HG02840 (cell line): ENCODE data around the gene GTF2H2C_2.
A peak's percentile ranks its signal among the peaks of the same experiment; 100 is the strongest.
"Not testable (repeated sequence)": the region's sequence is repeated elsewhere in the genome, so short reads cannot be mapped to it uniquely, and the experiment has no call there.

Experiments used
- ATAC-seq: cut with Tn5 transposase; IDR thresholded peaks from one replicate; pipeline ENCODE4 v1.9.1; 2021; ENCODE audit warnings: mild to moderate bottlenecking, moderate library complexity, moderate number of reproducible peaks; ENCODE audit not compliant: unreplicated experiment, low FRiP score

Gene GTF2H2C_2

DNA sequence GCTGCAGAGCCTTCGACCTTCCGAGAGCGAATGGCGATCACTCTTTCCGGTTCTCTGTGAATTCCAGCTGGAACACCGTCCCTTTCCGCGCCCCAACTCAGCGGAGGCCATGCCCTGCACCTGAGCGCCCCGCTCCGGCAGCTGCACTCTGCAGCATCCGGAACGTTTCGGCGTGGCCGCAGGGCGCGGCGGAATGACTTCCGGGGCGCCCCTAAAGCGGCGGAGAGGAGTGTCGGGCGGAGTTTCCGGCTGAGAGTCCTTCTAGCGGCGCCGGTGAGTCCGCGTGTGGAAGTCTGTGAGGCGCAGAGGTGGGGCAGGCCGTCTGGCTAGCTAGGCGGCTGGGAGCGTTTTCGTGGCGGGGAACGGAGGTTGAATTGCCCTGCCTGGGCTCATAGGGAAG is at the start of gene GTF2H2C_2:
TSS of gene GTF2H2C_2 (plus strand) at position 252 of the 400 bp plus-strand sequence.
- ATAC-seq = peak; percentile 97

DNA sequence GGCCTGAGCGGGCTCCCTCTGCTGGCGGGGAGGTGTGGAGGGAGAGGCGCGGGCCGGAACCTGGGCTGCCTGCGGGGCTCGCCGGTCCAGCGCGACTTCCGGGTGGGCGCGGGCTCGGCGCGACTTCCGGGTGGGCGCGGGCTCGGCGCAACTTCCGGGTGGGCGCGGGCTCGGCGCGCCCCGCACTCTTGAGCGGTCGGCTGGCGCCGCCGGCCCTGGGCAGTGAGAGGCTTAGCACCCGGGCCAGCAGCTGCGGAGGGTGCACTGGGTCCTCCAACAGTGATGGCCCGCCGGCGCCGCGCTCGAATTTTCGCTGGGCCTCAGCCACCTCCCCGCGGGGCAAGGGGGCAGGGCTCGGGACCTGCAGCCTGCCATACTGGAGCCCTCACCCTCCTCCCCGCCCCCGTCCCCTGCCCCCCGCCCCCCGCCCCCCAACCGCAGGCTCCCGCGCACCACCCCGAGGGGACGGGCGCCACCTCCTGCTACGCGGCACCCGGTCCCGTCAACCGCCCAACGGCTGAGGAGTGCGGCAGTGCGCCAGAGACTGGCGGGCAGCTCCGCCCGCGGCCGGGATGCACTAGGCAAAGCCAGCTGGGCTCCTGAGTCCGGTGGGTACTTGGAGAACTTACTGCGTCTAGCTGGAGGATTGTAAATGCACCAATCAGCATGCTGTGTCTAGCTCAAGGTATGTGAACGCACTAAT is 14.0 kb upstream of the GTF2H2C_2 start:
- not testable (repeated sequence) for ATAC-seq

DNA sequence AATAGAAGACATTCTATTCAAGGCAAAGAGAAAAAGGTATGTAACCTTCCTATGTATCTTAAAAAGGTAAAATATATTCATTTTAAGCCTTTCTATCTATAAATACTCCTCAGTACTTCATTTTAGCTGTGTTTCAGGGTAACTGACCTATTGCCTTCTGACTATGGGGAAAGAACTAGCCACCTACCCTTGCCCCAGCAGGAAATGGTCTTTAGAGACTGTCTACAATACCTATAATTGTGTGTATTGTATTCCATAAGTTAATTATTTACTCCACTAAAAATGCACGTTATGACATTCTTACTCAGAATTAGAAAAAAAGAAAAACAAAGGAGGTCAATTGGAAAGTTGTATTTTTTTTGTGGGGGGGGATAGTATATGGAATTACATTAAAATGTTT is 6.2 kb downstream of the GTF2H2C_2 start:
- ATAC-seq = not testable (repeated sequence)

DNA sequence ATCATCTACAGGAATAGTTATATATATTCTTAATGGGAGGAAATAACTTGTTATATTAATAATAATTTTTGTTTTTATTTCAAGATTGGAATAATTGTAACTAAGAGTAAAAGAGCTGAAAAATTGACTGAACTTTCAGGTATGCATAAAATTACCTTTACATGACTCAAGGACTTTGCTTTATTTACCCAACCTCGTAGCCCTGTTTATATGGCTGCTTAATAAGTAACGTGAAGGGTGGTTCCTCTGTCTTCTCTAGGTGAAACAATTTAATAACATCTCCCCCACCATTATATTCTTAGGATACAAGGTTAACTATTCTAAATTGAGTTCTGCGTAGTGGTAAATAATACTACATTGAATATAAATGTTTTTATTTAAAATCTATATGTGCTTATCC is 8.0 kb downstream of the GTF2H2C_2 start:
- ATAC-seq = not testable (repeated sequence)

DNA sequence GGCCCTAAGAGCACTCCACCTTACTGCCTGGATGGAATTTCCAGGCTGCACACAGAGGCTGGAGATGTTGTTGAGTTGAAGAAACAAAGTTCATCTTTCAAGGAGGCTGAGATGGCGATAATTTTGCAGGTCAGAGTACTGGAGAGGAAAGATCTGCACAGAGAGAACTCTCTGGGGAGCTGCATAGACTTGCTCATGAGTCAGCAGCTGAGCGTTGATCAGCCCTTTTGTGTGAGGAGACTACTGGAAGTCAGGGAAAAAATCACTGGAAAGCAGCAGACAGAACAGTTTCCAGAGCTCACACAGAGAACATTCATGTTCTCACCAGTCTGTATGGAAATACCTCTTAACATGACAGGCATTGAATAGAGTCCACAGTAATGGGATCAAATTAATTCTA is 23.4 kb downstream of the GTF2H2C_2 start:
- not testable (repeated sequence) for ATAC-seq

DNA sequence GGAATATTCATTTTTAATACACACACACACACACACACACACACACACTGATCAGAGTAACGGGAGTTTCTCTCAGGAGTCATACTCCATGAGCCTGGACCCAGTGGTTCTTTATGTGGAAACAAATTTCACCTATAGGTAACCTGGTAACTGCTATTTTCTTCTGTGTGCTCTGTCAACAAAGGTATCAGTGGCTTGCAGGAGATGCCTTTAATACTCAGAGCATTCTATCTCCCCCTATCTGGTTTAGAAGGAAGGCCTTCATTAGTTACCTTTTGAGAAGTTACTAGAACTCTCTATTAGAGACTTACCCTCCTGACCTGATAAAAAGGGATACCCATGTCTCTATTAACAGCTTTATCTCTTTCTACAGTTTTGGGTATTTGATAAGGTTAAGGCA is 34.4 kb downstream of the GTF2H2C_2 start:
- ATAC-seq = not testable (repeated sequence)

DNA sequence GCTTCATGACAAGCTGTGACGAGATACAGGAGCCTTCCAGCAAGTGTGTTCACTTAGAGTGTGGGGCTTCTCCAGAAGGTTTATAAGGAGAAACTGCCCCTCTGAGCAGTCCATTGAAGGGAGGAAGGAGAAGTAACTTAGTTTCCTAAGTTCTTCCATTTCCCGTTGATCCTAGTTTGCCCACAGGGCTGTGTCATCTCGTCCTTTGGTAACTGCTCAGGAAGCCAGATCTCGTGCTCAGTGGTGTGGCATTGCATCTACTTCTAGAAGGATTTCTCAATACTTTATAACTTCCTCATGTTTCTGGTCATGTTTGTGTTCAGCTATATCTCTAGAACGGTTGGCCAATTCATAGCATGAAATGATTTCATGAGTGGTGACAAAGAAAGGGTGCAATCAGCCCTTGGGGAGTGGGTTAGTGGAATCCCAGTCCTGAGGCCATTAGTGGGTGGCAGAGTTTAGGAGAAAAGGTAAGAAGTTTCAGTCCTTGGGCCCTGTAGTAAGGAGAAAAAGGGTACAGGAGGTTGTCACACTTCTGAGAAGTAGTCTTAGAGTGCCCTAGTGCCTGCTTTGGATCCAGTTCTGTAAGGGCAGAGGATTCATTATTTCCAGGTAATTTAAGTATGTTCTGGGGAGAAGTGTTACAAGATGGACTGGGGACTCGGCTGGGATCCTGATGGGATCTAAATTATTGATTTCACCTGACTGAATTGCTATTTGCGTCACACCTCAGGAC is 36.2 kb downstream of the GTF2H2C_2 start:
- ATAC-seq = not testable (repeated sequence)

DNA sequence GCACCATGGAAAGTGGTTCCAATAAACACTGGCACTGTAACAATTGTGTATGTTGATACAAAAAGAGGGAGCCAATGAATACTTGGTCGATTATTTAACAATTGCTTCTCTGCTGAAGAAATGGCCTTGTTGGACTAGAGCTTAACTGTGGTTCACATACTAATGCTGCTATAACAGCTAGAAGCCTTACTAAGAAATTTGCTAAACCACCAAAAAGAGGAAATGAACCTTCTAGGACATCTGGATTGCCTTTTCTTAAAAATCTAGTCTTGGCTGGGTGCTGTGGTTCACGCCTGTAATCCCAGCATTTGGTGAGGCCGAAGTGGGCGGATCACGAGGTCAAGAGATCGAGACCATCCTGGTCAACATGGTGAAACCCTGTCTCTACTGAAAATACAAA is 41.9 kb downstream of the GTF2H2C_2 start:
- peak; percentile 73 for ATAC-seq

DNA sequence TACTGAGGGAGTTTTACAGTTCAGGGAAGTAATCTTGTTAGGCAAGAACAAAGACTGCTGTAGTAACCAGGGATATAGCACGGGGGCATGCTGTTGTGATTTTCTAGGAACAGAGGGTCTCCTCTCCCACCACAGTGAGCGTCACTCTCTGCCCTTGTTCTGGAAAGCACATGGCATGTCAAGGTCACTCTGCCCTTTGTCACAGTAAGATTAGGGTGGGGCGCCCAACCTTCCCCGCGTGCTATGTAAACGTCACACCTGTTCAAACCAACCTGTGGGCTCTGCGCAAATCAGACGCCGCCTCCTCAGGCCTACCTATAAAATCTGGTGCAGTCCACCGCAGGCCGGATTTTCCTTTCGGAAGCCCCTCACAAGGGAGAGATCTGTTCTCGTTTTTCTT is 44.0 kb downstream of the GTF2H2C_2 start:
- ATAC-seq = not testable (repeated sequence)

DNA sequence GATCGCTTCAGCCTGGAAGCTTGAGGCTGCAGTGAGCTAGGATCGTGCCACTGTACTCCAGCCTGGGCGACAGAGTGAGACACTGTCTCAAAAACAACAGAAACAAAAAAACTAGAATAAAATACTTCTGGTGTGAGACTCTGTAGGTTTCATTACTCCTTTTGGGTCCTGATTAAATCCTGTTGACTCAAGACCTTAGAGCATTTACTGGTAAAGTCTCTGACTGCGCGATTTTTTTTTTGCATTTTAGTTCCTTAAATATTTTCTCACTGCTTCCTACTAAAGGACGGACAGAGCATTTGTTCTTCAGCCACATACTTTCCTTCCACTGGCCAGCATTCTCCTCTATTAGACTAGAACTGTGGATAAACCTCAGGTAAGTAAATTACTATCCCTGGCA is 46.8 kb downstream of the GTF2H2C_2 start:
- ATAC-seq = not testable (repeated sequence)

DNA sequence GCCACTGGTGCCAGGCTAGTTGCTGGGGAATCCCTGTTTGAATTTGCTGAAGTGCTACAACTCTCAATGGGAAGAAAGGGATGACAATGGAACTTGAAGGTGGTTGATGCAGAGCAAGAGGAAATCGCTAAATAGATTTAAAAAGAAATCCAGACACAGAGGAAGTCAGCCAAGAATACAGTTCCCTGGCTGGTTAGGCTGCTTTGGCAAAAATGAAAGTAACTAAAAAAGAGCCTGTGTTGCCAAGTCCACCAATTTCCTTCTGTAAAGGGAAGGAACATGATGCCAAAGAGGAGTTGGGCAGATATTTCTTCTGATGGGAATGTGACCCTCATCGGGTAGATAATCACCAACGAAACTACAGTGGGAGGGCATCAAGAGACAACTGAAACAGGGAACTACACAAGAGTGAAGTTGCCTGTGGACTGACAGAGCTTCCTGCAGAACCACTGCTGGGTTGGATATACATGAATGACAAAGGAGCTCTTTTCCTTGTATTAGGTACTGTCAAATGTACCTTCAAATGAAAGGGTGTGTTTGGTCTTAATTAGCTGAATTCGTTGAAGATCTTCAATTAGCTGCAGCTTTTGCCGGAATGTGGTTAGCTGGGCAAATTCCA is 49.0 kb downstream of the GTF2H2C_2 start:
- ATAC-seq = not testable (repeated sequence)

DNA sequence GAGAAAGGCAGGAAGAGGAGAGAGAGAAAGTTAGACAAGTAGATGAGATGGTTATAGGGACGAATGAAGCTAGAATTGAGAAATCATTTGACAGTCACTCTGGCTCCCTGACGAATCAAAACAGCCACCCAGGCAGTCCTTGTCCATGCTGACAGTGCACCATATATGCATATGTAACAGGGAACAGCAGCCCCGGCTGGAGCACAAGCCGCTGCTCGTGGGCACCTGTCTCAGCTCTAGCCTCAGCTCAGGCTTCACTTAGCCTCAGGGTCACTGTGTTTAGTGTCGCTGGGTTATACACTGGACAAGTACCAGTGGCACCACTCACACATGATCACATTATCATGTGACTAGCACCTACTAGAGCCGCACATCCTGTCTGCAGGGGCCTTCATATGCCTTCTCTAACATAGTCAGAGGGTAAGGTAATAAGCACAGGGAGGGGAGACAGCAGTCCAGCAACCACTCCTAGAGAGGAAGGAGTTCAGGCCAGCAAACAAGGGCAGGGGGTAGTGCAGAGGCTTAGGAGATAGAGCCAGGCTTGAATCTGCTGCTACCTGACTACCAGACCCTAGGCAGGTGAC is 54.9 kb downstream of the GTF2H2C_2 start:
- not testable (repeated sequence) for ATAC-seq
